Metanephros (tissue), 2 donors: ENCODE data around the gene DYNLT4. TPM values are rescaled to one million over a fixed set of nuclear protein-coding genes. Genes with fewer than 3 reads are reported as not detected.

Source experiments
- small RNA-seq: library from RNA; depleted of rRNA; stranded (forward); fragments of <200 nt; gene quantifications from one replicate; pipeline ENCODE3, GENCODE V24; 2014; ENCODE audit warnings: low replicate concordance
- total RNA-seq: library from RNA; depleted of rRNA; stranded (reverse); fragments of >200 nt; gene quantifications from one replicate; pipeline ENCODE4 v1.2.3, GENCODE V29; 2014

The DYNLT4 gene, protein sequence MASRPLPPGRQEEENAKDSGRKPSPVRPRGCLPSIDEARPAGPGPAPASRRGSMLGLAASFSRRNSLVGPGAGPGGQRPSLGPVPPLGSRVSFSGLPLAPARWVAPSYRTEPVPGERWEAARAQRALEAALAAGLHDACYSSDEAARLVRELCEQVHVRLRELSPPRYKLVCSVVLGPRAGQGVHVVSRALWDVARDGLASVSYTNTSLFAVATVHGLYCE
- not detected for total RNA-seq

GRCh38 chr1:44806704-44807363 lies at the start of gene DYNLT4:
TSS of gene DYNLT4 (minus strand) at chr1:44807351. CDS start at chr1:44806668, 683 bp downstream.

DNA sequence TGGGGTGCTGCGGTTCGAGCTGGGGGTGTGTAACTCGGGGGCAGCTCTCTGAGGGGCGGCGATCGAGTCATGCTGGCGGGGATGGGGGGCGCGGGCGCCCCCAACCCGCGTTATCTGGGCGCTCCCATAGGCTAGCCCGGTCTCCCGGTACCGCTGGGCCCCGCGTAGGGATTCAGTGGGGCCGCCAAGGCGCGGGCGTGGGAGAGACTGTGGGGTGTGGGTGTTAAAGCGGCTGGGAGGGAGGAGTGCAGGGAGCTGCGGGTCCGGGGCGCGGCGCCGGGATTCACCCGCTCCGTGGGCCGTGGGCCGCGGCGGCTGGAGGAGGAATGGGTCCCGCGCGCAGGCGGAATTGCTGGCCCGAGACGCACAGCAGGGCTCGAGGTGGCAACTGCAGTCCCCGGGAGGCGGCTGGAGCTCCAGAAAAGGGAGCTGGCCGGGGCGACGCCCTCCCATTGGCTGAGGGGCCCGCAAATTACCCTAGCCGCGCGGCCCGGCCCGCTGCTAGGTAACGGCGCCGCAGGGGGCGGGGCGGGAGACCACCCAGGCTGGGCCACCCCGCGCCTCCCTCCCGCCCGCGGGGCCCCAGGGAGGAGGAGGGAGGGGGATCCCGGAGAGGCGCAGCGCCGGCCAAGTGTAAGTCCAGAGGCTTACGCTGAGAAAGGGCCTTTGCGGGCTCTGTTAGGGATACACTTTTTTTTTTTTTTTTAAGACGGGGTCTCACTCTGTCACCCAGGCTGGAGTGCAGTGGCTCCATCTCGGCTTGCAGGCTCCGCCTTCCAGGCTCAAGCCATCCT lies 35.9 kb upstream of the DYNLT4 start, which contains the start of gene PTCH2:
TSS of gene PTCH2 (minus strand) at position 392 of the 794 bp plus-strand sequence. CDS start at position 71, 321 bp downstream.

DNA sequence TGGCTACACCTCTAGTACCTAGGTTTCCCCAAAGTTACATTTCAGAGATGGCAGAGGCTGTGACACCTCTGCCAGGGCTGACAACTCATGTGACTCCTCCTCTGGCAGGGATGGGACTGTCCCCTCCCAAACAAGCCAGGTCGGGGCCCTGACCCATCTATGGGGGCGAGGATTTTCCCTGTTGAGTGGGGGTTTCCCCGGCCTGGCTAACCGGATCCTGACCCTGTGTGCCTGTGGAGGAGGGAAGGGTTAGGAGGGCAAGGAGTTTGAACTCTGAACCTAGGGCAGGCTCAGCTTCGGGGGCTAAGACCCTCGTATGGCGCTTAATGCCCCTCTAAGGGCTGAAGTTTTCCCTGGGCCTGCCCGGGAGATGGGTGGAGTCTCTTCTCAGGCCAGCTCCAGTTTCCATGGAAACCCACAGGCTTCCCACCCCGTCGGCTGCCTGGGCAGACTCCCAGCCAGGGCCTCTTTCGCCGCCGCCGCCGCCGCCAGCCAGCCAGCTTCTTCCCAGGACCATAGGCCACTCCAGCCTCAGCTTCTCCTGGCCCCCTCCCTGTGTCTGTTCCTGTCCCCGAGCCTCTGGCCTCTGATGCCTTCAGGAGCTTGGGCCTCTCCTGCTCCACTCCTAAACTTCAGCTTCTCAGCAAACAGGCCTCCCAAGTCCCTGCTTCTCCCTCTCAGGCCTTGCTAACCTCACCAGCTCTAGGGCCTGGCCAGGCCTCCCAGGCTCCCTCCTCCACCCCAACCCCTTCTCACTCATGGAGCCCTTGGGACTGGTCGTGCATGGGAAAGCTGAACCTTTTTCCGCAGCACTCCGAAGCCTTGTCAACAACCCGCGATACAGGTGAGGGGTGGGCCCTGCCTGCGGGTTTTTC lies 1.1 kb upstream of the DYNLT4 start, which contains the start of gene BTBD19:
TSS of gene BTBD19 (plus strand) at position 461 of the 875 bp plus-strand sequence. CDS start at position 759, 298 bp downstream.

GRCh38 chr1:44799770-44800584 lies 7.2 kb downstream of the DYNLT4 start, which contains the start of gene PLK3:
TSS of gene PLK3 (plus strand) at chr1:44800377. CDS start at chr1:44800464, 87 bp downstream.

DNA sequence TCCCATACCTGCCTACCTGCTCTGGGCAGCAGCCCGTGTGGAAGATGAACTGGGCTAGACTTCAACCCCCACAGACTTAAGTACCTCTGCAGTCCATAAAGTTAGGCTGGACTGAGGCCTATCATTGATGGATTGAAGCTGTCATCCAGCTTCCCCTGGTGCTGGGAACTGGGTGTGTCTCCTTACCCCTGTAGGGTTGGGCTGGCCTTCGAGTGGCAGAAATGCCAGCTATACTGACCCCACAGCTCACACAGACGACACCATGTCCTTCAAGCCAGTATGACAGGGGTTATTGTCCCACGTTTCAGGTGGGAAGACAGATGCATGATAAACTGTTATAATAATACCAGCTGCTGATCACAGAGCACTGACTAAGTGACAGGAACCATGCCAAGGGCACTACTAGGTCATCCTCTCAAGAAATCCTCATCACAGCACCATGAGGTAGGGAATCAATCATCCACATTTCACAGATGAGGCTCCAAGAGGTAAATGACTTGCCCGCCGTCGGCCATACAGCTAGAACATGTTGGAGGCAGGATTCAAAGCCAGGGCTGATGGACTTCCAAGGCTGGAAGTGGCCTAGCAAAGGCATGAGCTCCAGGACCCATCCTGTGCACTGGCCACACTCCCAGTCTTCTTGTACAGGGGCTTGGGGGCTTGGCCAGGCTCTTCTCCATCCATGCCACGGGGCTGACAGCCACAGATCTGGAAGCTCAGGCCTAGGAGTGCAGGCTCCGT lies 18.9 kb downstream of the DYNLT4 start, which contains the start of gene BEST4:
TSS of gene BEST4 (minus strand) at position 51 of the 741 bp plus-strand sequence. CDS start 465 bp downstream, outside the sequence.

GRCh38 chr1:44775078-44775929 lies 31.8 kb downstream of the DYNLT4 start, which contains the start of gene RPS8:
TSS of gene RPS8 (plus strand) at chr1:44775540. CDS start at chr1:44775597, 57 bp downstream.

Small RNAs within 50 kb of the gene (small RNA-seq; reads per million reads assigned to genes)
- gene AL136380.1 (not detected), gene SNORD38A (94.4 reads per million, percentile 97 among the genes with 10 or more reads in this experiment), gene SNORD38B (not detected), gene SNORD46 (2,802 reads per million, percentile 100 among the genes with 10 or more reads in this experiment), gene SNORD55 (not detected)

Other genes starting within 250 kb of the DYNLT4 start
- 8.0 TPM for gene TMEM53, start 132.9 kb downstream of the DYNLT4 start, total RNA-seq
- gene ARMH1, start 132.6 kb downstream of the DYNLT4 start, total RNA-seq = 4.3 TPM
- gene RNU5D-1, start 76.2 kb downstream of the DYNLT4 start, total RNA-seq = not detected
- 13.3 TPM for gene KIF2C, start 67.5 kb downstream of the DYNLT4 start, total RNA-seq
- gene RPS8, start 31.8 kb downstream of the DYNLT4 start, total RNA-seq = 1,216 TPM
- 0.64 TPM for gene BEST4, start 19.2 kb downstream of the DYNLT4 start, total RNA-seq
- gene PLK3, start 7.0 kb downstream of the DYNLT4 start, total RNA-seq = 11.6 TPM
- gene BTBD19, start 1.2 kb upstream of the DYNLT4 start, total RNA-seq = 14.7 TPM
- gene PTCH2, start 35.9 kb upstream of the DYNLT4 start, total RNA-seq = 4.0 TPM
- gene EIF2B3, start 179.2 kb upstream of the DYNLT4 start, total RNA-seq = 26.2 TPM
- gene HECTD3, start 204.0 kb upstream of the DYNLT4 start, total RNA-seq = 18.2 TPM
- gene UROD, start 204.9 kb upstream of the DYNLT4 start, total RNA-seq = 82.4 TPM